K562 (cell line): ENCODE data around the gene RCSD1. TPM values are rescaled to one million over a fixed set of nuclear protein-coding genes. Genes with fewer than 3 reads are reported as not detected.

Experiments used
- AFF1 ChIP-seq, 2 experiments: fragments of 450-650 bp; IDR thresholded peaks; 2 replicates each; pipeline ENCODE4 v1.6.1; 2018; ENCODE audit warnings: mild to moderate bottlenecking in 2 of 2, low read depth in 1 of 2; ENCODE audit not compliant: partially characterized antibody in 2 of 2
- BRD9 ChIP-seq: fragments of 450-650 bp; IDR thresholded peaks from 2 replicates; pipeline ENCODE4 v1.6.1; 2018; ENCODE audit warnings: low read depth; ENCODE audit not compliant: partially characterized antibody
- CBX3 ChIP-seq, 2 experiments: IDR thresholded peaks; 1 replicate in 1 of 2; 2 replicates in 1 of 2; pipeline ENCODE4 v1.6.1; 2012; ENCODE audit warnings: inconsistent platforms in 2 of 2, low read length in 2 of 2, borderline replicate concordance in 1 of 2, control low read depth in 1 of 2
- DNMT1 ChIP-seq: fragments of 450-650 bp; IDR thresholded peaks from 2 replicates; pipeline ENCODE4 v1.6.1; 2016; ENCODE audit warnings: antibody characterized with exemption, mild to moderate bottlenecking
- PURB ChIP-seq: sonication (generic); formaldehyde crosslinking; IDR thresholded peaks from 2 replicates; pipeline ENCODE4 v1.9.0; 2021; ENCODE audit warnings: low read depth, mild to moderate bottlenecking, missing genetic modification reagents
- SUPT5H ChIP-seq: fragments of 450-650 bp; IDR thresholded peaks from 2 replicates; pipeline ENCODE4 v1.6.1; 2016
- TAF15 ChIP-seq: fragments of 200-400 bp; formaldehyde crosslinking; IDR thresholded peaks from 2 replicates; pipeline ENCODE4 v1.6.1; 2017; ENCODE audit warnings: mild to moderate bottlenecking, low read depth, low read length, moderate library complexity
- TRIM28 ChIP-seq: fragments of 450-650 bp; IDR thresholded peaks from 2 replicates; pipeline ENCODE4 v1.6.1; 2017
- ZNF197 ChIP-seq: fragments of 200-800 bp; sonication (Bioruptor generic); IDR thresholded peaks from 2 replicates; pipeline ENCODE4 v1.6.1; 2016; ENCODE audit warnings: low read depth, missing genetic modification characterization, missing compliant biosample characterization
- ZNF311 ChIP-seq: fragments of 250-450 bp; sonication (Bioruptor Pico); IDR thresholded peaks from 2 replicates; pipeline ENCODE4 v1.4.0; 2020; ENCODE audit warnings: mild to moderate bottlenecking, moderate library complexity
- ZNF518B ChIP-seq: fragments of 250-450 bp; sonication (Bioruptor Pico); IDR thresholded peaks from 2 replicates; pipeline ENCODE4 v1.5.0; 2021; ENCODE audit warnings: mild to moderate bottlenecking, moderate library complexity
- ZNF699 ChIP-seq: fragments of 250-450 bp; sonication (Bioruptor Pico); IDR thresholded peaks from 2 replicates; pipeline ENCODE4 v1.8.0; 2021; ENCODE audit warnings: mild to moderate bottlenecking, moderate library complexity; ENCODE audit not compliant: insufficient replicate concordance
- polyA plus RNA-seq, 8 experiments: library from polyadenylated mRNA; depleted of rRNA in 4 of 8; stranded (reverse) in 5 of 8; unstranded in 3 of 8; fragments of >200 nt; fragmentation: Nextera tagmentation in 2 of 8; fragmentation: Illumina TruSeq in 1 of 8; extraction: Ambion mirVana in 2 of 8; extraction: Trizol in 1 of 8; gene quantifications; 2 replicates each; pipeline versions ENCODE4 v1.2.1 to v1.2.3, GENCODE V29; 2011 to 2014; ENCODE audit warnings: inconsistent platforms in 1 of 8, missing spikeins in 1 of 8
- total RNA-seq, 7 experiments: library from RNA; depleted of rRNA in 6 of 7; stranded (reverse); fragments of >200 nt in 6 of 7; fragmentation: Illumina TruSeq in 2 of 7; extraction: Trizol in 2 of 7; gene quantifications; 2 replicates each; pipeline versions ENCODE4 v1.2.1 to v1.2.3, GENCODE V29; 2011 to 2021; ENCODE audit warnings: low replicate concordance in 1 of 7
- TF ChIP-seq, protein P1 (sequence below): sonication (generic); formaldehyde crosslinking; IDR thresholded peaks from 2 replicates; pipeline ENCODE4 v1.8.0; 2023; ENCODE audit warnings: missing genetic modification reagents, mild to moderate bottlenecking, borderline replicate concordance

RCSD1 gene
- total and polyA plus RNA-seq, 9 of the 15 experiments (the other 6 are each of a cell fraction or from before 2014, with no cell fraction given): 7.8 to 69.8 (median 45.3) TPM

GRCh38 chr1:167714439-167715156, 84.6 kb downstream of the RCSD1 start (continued):
- TF ChIP-seq PURB (CRISPR knock-in tag): no peak
- TF ChIP-seq TAF15: no peak
- peak in 1 of 2 experiments; percentile 37; a peak in 2 of 3 replicates for TF ChIP-seq CBX3 (IDR thresholded peaks at IDR 0.05; ENCODE audit: borderline replicate concordance in 1 of 2, low read length in 2 of 2)
- TF ChIP-seq, protein P1, sequence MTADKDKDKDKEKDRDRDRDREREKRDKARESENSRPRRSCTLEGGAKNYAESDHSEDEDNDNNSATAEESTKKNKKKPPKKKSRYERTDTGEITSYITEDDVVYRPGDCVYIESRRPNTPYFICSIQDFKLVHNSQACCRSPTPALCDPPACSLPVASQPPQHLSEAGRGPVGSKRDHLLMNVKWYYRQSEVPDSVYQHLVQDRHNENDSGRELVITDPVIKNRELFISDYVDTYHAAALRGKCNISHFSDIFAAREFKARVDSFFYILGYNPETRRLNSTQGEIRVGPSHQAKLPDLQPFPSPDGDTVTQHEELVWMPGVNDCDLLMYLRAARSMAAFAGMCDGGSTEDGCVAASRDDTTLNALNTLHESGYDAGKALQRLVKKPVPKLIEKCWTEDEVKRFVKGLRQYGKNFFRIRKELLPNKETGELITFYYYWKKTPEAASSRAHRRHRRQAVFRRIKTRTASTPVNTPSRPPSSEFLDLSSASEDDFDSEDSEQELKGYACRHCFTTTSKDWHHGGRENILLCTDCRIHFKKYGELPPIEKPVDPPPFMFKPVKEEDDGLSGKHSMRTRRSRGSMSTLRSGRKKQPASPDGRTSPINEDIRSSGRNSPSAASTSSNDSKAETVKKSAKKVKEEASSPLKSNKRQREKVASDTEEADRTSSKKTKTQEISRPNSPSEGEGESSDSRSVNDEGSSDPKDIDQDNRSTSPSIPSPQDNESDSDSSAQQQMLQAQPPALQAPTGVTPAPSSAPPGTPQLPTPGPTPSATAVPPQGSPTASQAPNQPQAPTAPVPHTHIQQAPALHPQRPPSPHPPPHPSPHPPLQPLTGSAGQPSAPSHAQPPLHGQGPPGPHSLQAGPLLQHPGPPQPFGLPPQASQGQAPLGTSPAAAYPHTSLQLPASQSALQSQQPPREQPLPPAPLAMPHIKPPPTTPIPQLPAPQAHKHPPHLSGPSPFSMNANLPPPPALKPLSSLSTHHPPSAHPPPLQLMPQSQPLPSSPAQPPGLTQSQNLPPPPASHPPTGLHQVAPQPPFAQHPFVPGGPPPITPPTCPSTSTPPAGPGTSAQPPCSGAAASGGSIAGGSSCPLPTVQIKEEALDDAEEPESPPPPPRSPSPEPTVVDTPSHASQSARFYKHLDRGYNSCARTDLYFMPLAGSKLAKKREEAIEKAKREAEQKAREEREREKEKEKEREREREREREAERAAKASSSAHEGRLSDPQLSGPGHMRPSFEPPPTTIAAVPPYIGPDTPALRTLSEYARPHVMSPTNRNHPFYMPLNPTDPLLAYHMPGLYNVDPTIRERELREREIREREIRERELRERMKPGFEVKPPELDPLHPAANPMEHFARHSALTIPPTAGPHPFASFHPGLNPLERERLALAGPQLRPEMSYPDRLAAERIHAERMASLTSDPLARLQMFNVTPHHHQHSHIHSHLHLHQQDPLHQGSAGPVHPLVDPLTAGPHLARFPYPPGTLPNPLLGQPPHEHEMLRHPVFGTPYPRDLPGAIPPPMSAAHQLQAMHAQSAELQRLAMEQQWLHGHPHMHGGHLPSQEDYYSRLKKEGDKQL (CRISPR knock-in tag): no peak
- peak; percentile 45; the same call in 1 of the 2 replicates for TF ChIP-seq DNMT1
- TF ChIP-seq SUPT5H: peak; percentile 85
- peak; percentile 55; the same call in 1 of the 2 replicates for TF ChIP-seq ZNF197 (CRISPR knock-in tag)
- 0 out of 2 replicates have a peak, but pooled peaks have one; percentile 19 for TF ChIP-seq ZNF311
- peak in 1 of 2 experiments; percentile 87 for TF ChIP-seq AFF1 (IDR thresholded peaks at IDR 0.05; ENCODE audit: low read depth in 1 of 2, partially characterized antibody in 2 of 2)
- TF ChIP-seq ZNF518B (CRISPR knock-in tag): no peak
- TF ChIP-seq ZNF699: no peak
- peak; percentile 80 for TF ChIP-seq TRIM28
- peak; percentile 99 for TF ChIP-seq BRD9
